ENCODE data around the gene TMEM35B. TPM values are rescaled to one million over a fixed set of nuclear protein-coding genes. Genes with fewer than 3 reads are reported as not detected.
A peak's percentile ranks its signal among the peaks of the same experiment; 100 is the strongest.

The TMEM35B gene
- total and polyA plus RNA-seq, 9 of the 15 experiments (the other 6 are each of a cell fraction or from before 2014, with no cell fraction given) = 11.4 to 142 (median 21.4) TPM

DNA sequence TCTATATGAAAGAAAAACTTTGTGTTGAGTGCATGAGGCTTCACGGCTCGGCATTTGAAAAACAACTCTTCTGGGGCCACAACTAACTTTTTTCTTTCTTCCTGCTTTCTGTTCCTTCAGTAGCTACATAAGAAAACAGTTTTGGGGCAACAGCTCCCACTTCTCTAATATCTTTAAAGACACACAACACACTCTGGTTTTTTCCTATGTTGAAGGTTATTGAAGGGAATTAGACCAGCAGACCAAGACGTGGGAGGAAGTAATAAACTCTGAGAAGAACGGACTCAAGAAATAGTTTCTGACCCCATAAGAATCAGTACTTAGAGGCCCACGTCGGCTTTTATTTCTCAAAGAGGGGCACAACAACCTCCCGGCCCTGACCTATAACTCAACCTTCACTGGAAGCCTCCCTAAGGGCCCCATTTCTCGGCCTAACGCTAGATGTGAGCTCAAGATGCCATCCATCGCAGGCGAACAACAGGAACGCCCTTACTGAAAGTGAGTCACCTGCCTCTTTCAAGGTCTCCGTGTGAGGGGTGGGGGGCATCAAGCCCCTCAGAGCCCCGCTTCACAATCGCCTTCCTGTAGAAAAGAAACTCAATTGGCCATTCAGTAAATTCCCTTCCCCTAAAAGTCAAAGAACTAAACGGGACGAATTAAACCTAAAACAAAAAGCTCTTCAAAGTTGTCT, 45.8 kb upstream of the TMEM35B start (continued):
- TF ChIP-seq, protein P1, sequence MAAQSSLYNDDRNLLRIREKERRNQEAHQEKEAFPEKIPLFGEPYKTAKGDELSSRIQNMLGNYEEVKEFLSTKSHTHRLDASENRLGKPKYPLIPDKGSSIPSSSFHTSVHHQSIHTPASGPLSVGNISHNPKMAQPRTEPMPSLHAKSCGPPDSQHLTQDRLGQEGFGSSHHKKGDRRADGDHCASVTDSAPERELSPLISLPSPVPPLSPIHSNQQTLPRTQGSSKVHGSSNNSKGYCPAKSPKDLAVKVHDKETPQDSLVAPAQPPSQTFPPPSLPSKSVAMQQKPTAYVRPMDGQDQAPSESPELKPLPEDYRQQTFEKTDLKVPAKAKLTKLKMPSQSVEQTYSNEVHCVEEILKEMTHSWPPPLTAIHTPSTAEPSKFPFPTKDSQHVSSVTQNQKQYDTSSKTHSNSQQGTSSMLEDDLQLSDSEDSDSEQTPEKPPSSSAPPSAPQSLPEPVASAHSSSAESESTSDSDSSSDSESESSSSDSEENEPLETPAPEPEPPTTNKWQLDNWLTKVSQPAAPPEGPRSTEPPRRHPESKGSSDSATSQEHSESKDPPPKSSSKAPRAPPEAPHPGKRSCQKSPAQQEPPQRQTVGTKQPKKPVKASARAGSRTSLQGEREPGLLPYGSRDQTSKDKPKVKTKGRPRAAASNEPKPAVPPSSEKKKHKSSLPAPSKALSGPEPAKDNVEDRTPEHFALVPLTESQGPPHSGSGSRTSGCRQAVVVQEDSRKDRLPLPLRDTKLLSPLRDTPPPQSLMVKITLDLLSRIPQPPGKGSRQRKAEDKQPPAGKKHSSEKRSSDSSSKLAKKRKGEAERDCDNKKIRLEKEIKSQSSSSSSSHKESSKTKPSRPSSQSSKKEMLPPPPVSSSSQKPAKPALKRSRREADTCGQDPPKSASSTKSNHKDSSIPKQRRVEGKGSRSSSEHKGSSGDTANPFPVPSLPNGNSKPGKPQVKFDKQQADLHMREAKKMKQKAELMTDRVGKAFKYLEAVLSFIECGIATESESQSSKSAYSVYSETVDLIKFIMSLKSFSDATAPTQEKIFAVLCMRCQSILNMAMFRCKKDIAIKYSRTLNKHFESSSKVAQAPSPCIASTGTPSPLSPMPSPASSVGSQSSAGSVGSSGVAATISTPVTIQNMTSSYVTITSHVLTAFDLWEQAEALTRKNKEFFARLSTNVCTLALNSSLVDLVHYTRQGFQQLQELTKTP (IDR thresholded peaks at IDR 0.05; ENCODE audit: low read depth in 1 of 2, partially characterized antibody in 2 of 2) = peak in 1 of 2 experiments; percentile 16
- TF ChIP-seq, protein P2, sequence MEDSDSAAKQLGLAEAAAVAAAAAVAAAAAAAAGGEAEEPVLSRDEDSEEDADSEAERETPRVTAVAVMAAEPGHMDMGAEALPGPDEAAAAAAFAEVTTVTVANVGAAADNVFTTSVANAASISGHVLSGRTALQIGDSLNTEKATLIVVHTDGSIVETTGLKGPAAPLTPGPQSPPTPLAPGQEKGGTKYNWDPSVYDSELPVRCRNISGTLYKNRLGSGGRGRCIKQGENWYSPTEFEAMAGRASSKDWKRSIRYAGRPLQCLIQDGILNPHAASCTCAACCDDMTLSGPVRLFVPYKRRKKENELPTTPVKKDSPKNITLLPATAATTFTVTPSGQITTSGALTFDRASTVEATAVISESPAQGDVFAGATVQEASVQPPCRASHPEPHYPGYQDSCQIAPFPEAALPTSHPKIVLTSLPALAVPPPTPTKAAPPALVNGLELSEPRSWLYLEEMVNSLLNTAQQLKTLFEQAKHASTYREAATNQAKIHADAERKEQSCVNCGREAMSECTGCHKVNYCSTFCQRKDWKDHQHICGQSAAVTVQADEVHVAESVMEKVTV (CRISPR knock-in tag; IDR thresholded peaks at IDR 0.05) = no peak
- no peak for TF ChIP-seq BCL6 (CRISPR knock-in tag; IDR thresholded peaks at IDR 0.05)
- 0 out of 2 replicates have a peak, but pooled peaks have one; percentile 13 for TF ChIP-seq BHLHE40 (IDR thresholded peaks at IDR 0.05; ENCODE audit: low read length)
- no peak for TF ChIP-seq POLR2B (IDR thresholded peaks at IDR 0.05; ENCODE audit: low read depth, partially characterized antibody)
- TF ChIP-seq SMAD1 (IDR thresholded peaks at IDR 0.05; ENCODE audit: low read depth, low read length, partially characterized antibody) = peak; percentile 4
- peak in 1 of 3 experiments; percentile 20 for TF ChIP-seq YY1 (IDR thresholded peaks at IDR 0.05; ENCODE audit: borderline replicate concordance in 1 of 3, control insufficient read depth in 1 of 3, extremely low read depth in 1 of 3, insufficient read depth in 3 of 3, insufficient read length in 1 of 3, insufficient replicate concordance in 2 of 3, low read depth in 1 of 3, low read length in 2 of 3)
- TF ChIP-seq, protein P3, sequence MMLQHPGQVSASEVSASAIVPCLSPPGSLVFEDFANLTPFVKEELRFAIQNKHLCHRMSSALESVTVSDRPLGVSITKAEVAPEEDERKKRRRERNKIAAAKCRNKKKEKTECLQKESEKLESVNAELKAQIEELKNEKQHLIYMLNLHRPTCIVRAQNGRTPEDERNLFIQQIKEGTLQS (IDR thresholded peaks at IDR 0.05) = peak; percentile 64
- TF ChIP-seq, protein P3 (CRISPR knock-in tag; conservative IDR thresholded peaks at IDR 0.05) = 0 out of 2 replicates have a peak, but pooled peaks have one; percentile 35
- TF ChIP-seq, protein P4, sequence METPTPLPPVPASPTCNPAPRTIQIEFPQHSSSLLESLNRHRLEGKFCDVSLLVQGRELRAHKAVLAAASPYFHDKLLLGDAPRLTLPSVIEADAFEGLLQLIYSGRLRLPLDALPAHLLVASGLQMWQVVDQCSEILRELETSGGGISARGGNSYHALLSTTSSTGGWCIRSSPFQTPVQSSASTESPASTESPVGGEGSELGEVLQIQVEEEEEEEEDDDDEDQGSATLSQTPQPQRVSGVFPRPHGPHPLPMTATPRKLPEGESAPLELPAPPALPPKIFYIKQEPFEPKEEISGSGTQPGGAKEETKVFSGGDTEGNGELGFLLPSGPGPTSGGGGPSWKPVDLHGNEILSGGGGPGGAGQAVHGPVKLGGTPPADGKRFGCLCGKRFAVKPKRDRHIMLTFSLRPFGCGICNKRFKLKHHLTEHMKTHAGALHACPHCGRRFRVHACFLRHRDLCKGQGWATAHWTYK (CRISPR knock-in tag; IDR thresholded peaks at IDR 0.05) = no peak
- TF ChIP-seq NR2C2 (CRISPR knock-in tag; IDR thresholded peaks at IDR 0.05) = no peak
- 0 out of 2 replicates have a peak, but pooled peaks have one; percentile 22 for TF ChIP-seq NR2C2 (tag; IDR thresholded peaks at IDR 0.05)
- no peak for TF ChIP-seq SRSF3 (IDR thresholded peaks at IDR 0.05; ENCODE audit: insufficient read depth, low read length)
- no peak for TF ChIP-seq CTBP1 (IDR thresholded peaks at IDR 0.05; ENCODE audit: borderline replicate concordance)
- TF ChIP-seq SPI1 (IDR thresholded peaks at IDR 0.05; ENCODE audit: borderline replicate concordance, low read depth, low read length) = no peak
- TF ChIP-seq ZFP30 (CRISPR knock-in tag; IDR thresholded peaks at IDR 0.05; ENCODE audit: borderline replicate concordance) = no peak
- no peak for TF ChIP-seq CBX1 (IDR thresholded peaks at IDR 0.05; ENCODE audit: low read depth)
- TF ChIP-seq ZBTB7A (IDR thresholded peaks at IDR 0.05; ENCODE audit: borderline replicate concordance, control insufficient read depth, low read depth, low read length) = peak; percentile 90
- no peak for TF ChIP-seq CREM (IDR thresholded peaks at IDR 0.05; ENCODE audit: low read depth)
